Fibroblast of lung (primary cell): ENCODE data around the gene MICAL2. TPM values are rescaled to one million over a fixed set of nuclear protein-coding genes. Genes with fewer than 3 reads are reported as not detected.

Source experiments
- DNase-seq, 2 donors: peaks; one replicate each; pipeline versions ENCODE4 v3.0.0 to v3.0.0-alpha.2; 2010; ENCODE audit warnings: low read depth in 2 of 2
- H2AFZ ChIP-seq: 2 replicates; pipeline ENCODE4 v1.5.1; 2012; ENCODE audit warnings: low read length, control low read depth, inconsistent platforms
- H3K27ac ChIP-seq: 2 replicates; pipeline ENCODE4 v1.5.1; 2011; ENCODE audit warnings: low read length, control low read depth; ENCODE audit not compliant: insufficient read depth
- H3K27me3 ChIP-seq: 2 replicates; pipeline ENCODE4 v1.5.1; 2011; ENCODE audit warnings: mild to moderate bottlenecking, low read length; ENCODE audit not compliant: control insufficient read depth, insufficient read depth
- H3K36me3 ChIP-seq: 2 replicates; pipeline ENCODE4 v1.5.1; 2011; ENCODE audit warnings: low read length; ENCODE audit not compliant: control insufficient read depth, insufficient read depth
- H3K4me1 ChIP-seq: 2 replicates; pipeline ENCODE4 v1.5.1; 2011; ENCODE audit warnings: low read length; ENCODE audit not compliant: control insufficient read depth, insufficient read depth; ENCODE audit errors: extremely low read depth
- H3K4me2 ChIP-seq: 2 replicates; pipeline ENCODE4 v1.5.1; 2011; ENCODE audit warnings: low read length, control low read depth; ENCODE audit not compliant: insufficient read depth; ENCODE audit errors: extremely low read depth
- H3K4me3 ChIP-seq, 4 experiments: fragments of 200-600 bp in 1 of 4; sonication (generic) in 1 of 4; replicated peaks in 1 of 4; 2 replicates each; pipeline ENCODE4 v1.5.1; 2011 to 2016; ENCODE audit warnings: low read length in 4 of 4, low read depth in 3 of 4, mild to moderate bottlenecking in 3 of 4, control low read depth in 2 of 4, inconsistent platforms in 1 of 4, mixed read lengths in 1 of 4; ENCODE audit not compliant: insufficient read depth in 1 of 4; ENCODE audit errors: control extremely low read depth in 1 of 4
- H3K79me2 ChIP-seq: 2 replicates; pipeline ENCODE4 v1.5.1; 2012; ENCODE audit warnings: mild to moderate bottlenecking, low read length, inconsistent platforms; ENCODE audit not compliant: control insufficient read depth, insufficient read depth
- H3K9ac ChIP-seq: 2 replicates; pipeline ENCODE4 v1.5.1; 2011; ENCODE audit warnings: mild to moderate bottlenecking, low read length, control low read depth; ENCODE audit not compliant: insufficient read depth
- H3K9me3 ChIP-seq: 2 replicates; pipeline ENCODE4 v1.5.1; 2012; ENCODE audit warnings: low read depth, low read length; ENCODE audit not compliant: control insufficient read depth, insufficient read depth
- H4K20me1 ChIP-seq: 2 replicates; pipeline ENCODE4 v1.5.1; 2011; ENCODE audit warnings: low read length; ENCODE audit not compliant: control insufficient read depth, insufficient read depth; ENCODE audit errors: extremely low read depth
- EZH2 ChIP-seq: IDR thresholded peaks from 2 replicates; pipeline ENCODE4 v1.5.1; 2012; ENCODE audit warnings: low read length, control low read depth, mild to moderate bottlenecking; ENCODE audit errors: missing control alignments
- polyA plus RNA-seq, 2 donors: library from polyadenylated mRNA; depleted of rRNA in 1 of 2; stranded (reverse) in 1 of 2; unstranded in 1 of 2; fragments of >200 nt; gene quantifications; 2 replicates each; pipeline ENCODE4 v1.2.1, GENCODE V29; 2011 to 2012; ENCODE audit warnings: missing spikeins in 1 of 2
- total RNA-seq: library from RNA; depleted of rRNA; stranded (reverse); fragments of >200 nt; gene quantifications from 2 replicates; pipeline ENCODE4 v1.2.1, GENCODE V29; 2014
- TF ChIP-seq, protein P1 (sequence below), 2 donors: IDR thresholded peaks in 1 of 2; conservative IDR thresholded peaks in 1 of 2; 1 replicate in 1 of 2; 2 replicates in 1 of 2; pipeline ENCODE4 v1.5.1; 2011 to 2012; ENCODE audit warnings: low read length in 2 of 2, control low read depth in 1 of 2, inconsistent platforms in 1 of 2, low read depth in 1 of 2, mild to moderate bottlenecking in 1 of 2

MICAL2 gene
- total and polyA plus RNA-seq, 2 donors (not counting 1 experiment from before 2014, with no cell fraction given): 78.5 to 275 TPM

DNA sequence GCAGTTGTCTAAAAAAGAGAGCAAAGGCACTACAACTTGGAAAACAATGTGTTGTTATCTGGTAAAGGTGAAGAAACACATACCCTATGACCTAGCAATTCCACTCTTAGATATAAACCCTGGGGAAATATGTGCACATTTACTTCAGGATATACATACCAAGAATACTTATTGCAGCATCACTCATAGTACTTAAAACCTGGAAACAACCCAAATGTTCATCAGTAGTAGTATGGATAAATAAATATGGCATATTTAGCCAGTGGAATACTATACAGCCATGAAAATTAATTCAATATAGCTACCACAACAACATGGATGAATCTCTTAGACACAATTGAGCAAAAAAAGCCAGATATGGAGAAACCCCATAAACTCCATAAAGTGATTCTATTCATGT, 26.1 kb upstream of the MICAL2 start:
- H3K36me3 ChIP-seq: no peaks in the 10 kb centered on the region
- H3K9me3 ChIP-seq: no peaks in the 10 kb centered on the region
- H3K27me3 ChIP-seq: no peaks in the 10 kb centered on the region
- DNase-seq: no peak
- no peak overlapping the region for H3K4me3 ChIP-seq
- H2AFZ ChIP-seq: no peak overlapping the region
- H3K27ac ChIP-seq: peak overlapping the region; percentile 100
- H3K4me1 ChIP-seq: peaks cover 33% of the 10 kb centered on the region
- TF ChIP-seq, protein P1, sequence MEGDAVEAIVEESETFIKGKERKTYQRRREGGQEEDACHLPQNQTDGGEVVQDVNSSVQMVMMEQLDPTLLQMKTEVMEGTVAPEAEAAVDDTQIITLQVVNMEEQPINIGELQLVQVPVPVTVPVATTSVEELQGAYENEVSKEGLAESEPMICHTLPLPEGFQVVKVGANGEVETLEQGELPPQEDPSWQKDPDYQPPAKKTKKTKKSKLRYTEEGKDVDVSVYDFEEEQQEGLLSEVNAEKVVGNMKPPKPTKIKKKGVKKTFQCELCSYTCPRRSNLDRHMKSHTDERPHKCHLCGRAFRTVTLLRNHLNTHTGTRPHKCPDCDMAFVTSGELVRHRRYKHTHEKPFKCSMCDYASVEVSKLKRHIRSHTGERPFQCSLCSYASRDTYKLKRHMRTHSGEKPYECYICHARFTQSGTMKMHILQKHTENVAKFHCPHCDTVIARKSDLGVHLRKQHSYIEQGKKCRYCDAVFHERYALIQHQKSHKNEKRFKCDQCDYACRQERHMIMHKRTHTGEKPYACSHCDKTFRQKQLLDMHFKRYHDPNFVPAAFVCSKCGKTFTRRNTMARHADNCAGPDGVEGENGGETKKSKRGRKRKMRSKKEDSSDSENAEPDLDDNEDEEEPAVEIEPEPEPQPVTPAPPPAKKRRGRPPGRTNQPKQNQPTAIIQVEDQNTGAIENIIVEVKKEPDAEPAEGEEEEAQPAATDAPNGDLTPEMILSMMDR (conservative IDR thresholded peaks at IDR 0.05 in 1 of 2, IDR thresholded peaks at IDR 0.05 in 1 of 2; ENCODE audit: low read depth in 1 of 2, low read length in 2 of 2): no peak
- TF ChIP-seq EZH2: no peak
- H3K4me2 ChIP-seq: no peak overlapping the region
- no peaks in the 10 kb centered on the region for H4K20me1 ChIP-seq
- no peak overlapping the region for H3K9ac ChIP-seq
- H3K79me2 ChIP-seq: no peaks in the 10 kb centered on the region

- Histone ChIP-seq H3K79me2 (no peaks in the 10 kb centered on the region), H2AFZ (no peak overlapping the region), H3K9me3 (no peaks in the 10 kb centered on the region), H3K4me3 (peak overlapping the region in 1 of 4 experiments; percentile 5), H4K20me1 (no peaks in the 10 kb centered on the region), H3K4me2 (peak overlapping the region; percentile 93), H3K4me1 (peaks cover 44% of the 10 kb centered on the region), H3K36me3 (no peaks in the 10 kb centered on the region), H3K27ac (peak overlapping the region; percentile 100), H3K9ac (peak overlapping the region; percentile 82), H3K27me3 (no peaks in the 10 kb centered on the region)
- TF ChIP-seq, protein P1 (conservative IDR thresholded peaks at IDR 0.05 in 1 of 2, IDR thresholded peaks at IDR 0.05 in 1 of 2; ENCODE audit: low read depth in 1 of 2, low read length in 2 of 2): no peak
- peak in 1 of 2 donors; percentile 64 for DNase-seq
These were observed 24.8 kb upstream of the MICAL2 start for GRCh38 chr11:12085371-12086251.

DNA sequence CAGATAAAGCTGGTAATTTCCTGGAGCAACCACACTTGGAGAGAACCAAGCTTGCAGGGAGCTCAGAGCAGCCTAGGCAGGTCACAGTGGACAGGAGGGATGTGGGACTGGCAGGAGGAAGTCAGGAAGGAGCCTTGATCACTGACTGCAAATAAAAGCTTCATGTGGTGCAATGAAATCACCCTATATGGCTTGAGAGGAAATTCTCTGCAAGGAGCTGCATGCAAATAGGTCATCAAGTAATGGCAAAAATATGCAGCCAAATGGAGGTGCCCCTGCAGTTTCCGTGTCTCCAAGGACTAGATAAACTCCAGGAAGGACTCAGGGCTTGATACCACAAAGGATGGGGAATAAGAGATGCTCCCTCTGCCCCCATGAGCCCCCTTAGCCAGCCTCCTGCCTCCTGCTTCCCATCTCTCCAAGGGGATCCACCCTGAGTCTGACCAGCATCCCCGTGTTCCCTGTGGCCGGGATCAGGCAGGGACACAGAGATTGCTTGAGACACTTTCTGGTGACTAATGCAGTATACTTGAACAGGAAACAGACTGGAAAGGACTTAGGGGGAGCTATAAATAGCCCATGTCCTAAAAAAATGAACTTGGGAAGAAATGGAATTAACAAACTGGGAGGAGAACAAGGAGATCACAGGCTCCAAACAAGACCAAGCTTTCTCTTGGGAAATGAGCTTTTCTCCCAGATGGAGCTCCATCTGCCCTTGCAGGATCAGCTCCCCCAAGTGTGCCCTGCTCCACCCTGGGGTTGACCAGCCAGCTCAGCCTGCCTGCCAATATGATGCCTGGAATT, 23.9 kb upstream of the MICAL2 start:
- Histone ChIP-seq H3K9ac (peak overlapping the region; percentile 82), H4K20me1 (no peaks in the 10 kb centered on the region), H3K27ac (peak overlapping the region; percentile 100), H3K4me2 (peak overlapping the region; percentile 93), H3K36me3 (no peaks in the 10 kb centered on the region), H3K79me2 (no peaks in the 10 kb centered on the region), H3K4me3 (peak overlapping the region in 2 of 4 experiments; percentile 12 to 47), H3K9me3 (no peaks in the 10 kb centered on the region), H2AFZ (peak overlapping the region; percentile 3), H3K4me1 (peaks cover 46% of the 10 kb centered on the region), H3K27me3 (no peaks in the 10 kb centered on the region)
- no peak for TF ChIP-seq EZH2
- TF ChIP-seq, protein P1 (conservative IDR thresholded peaks at IDR 0.05 in 1 of 2, IDR thresholded peaks at IDR 0.05 in 1 of 2; ENCODE audit: low read depth in 1 of 2, low read length in 2 of 2): no peak
- peak; percentile 95 to 99 for DNase-seq
